H1 (cell line): ENCODE measurements around the gene SAFB. TPM values are rescaled to one million over a fixed set of nuclear protein-coding genes. Genes with fewer than 3 reads are reported as not detected.

Experiments used
- CTCF ChIA-PET: fragments of 300-600 bp; sonication (Branson Sonifier 250); formaldehyde crosslinking; loops from one replicate; lab custom pipeline; 2021; ENCODE audit not compliant: partially characterized antibody; lab: Charles Lee
- POLR2A ChIA-PET: fragments of 300-600 bp; sonication (Branson Sonifier 250); formaldehyde crosslinking; loops from one replicate; lab custom pipeline; 2021; ENCODE audit warnings: inconsistent platforms; ENCODE audit not compliant: partially characterized antibody; lab: Charles Lee
- DNase-seq, 2 experiments: peaks; one replicate each; pipeline versions ENCODE4 v3.0.0 to v3.0.0-alpha.2; 2010 to 2022; ENCODE audit warnings: low spot score in 2 of 2, low read depth in 1 of 2, mixed read lengths in 1 of 2
- FAIRE-seq: peaks from 2 replicates; lab custom pipeline; 2011; peaks lifted over from hg19 to GRCh38; lab: Jason Lieb, UNC
- H2AFZ ChIP-seq: 2 replicates; pipeline ENCODE4 v1.8.1; 2012; ENCODE audit warnings: low read length, inconsistent platforms
- H2AK5ac ChIP-seq: 2 replicates; pipeline ENCODE4 v1.6.1; 2013; ENCODE audit warnings: low read depth, low read length
- H2BK120ac ChIP-seq: replicated peaks from 2 replicates; pipeline ENCODE3; 2013; ENCODE audit warnings: low read depth, low read length, inconsistent platforms
- H2BK12ac ChIP-seq: 2 replicates; pipeline ENCODE4 v1.6.1; 2013; ENCODE audit warnings: low read depth, low read length
- H2BK15ac ChIP-seq: 2 replicates; pipeline ENCODE4 v1.6.1; 2013; ENCODE audit warnings: low read length
- H2BK20ac ChIP-seq: 2 replicates; pipeline ENCODE4 v1.6.1; 2013; ENCODE audit warnings: low read length
- H2BK5ac ChIP-seq: 2 replicates; pipeline ENCODE4 v1.6.1; 2013; ENCODE audit warnings: low read depth, low read length
- H3K14ac ChIP-seq: 2 replicates; pipeline ENCODE4 v1.6.1; 2013; ENCODE audit warnings: inconsistent platforms; ENCODE audit not compliant: insufficient read length
- H3K18ac ChIP-seq: 2 replicates; pipeline ENCODE4 v1.6.1; 2013; ENCODE audit warnings: low read length; ENCODE audit errors: extremely low read depth
- H3K23ac ChIP-seq: 2 replicates; pipeline ENCODE4 v1.6.1; 2013; ENCODE audit warnings: inconsistent platforms; ENCODE audit not compliant: insufficient read length
- H3K23me2 ChIP-seq: 2 replicates; pipeline ENCODE4 v1.6.1; 2013; ENCODE audit warnings: low read depth, low read length
- H3K27ac ChIP-seq: 2 replicates; pipeline ENCODE4 v1.6.1; 2011; ENCODE audit warnings: low read depth, low read length, inconsistent platforms
- H3K27me3 ChIP-seq, 4 experiments: replicated peaks in 1 of 4; 1 replicate in 1 of 4; 2 replicates in 3 of 4; pipeline versions ENCODE4 v1.6.1 to v1.8.1; 2011 to 2013; ENCODE audit warnings: low read length in 3 of 4, mild to moderate bottlenecking in 3 of 4, inconsistent platforms in 2 of 4, mixed read lengths in 2 of 4, moderate library complexity in 1 of 4; ENCODE audit not compliant: control insufficient read depth in 3 of 4, insufficient read depth in 3 of 4; ENCODE audit errors: extremely low read depth in 1 of 4
- H3K36me3 ChIP-seq, 4 experiments: 2 replicates each; pipeline versions ENCODE4 v1.6.1 to v1.8.1; 2011 to 2013; ENCODE audit warnings: mild to moderate bottlenecking in 4 of 4, low read length in 3 of 4, moderate library complexity in 2 of 4, control low read depth in 1 of 4, inconsistent platforms in 1 of 4; ENCODE audit not compliant: insufficient read depth in 4 of 4, control insufficient read depth in 2 of 4
- H3K4ac ChIP-seq: replicated peaks from 2 replicates; pipeline ENCODE3; 2013; ENCODE audit warnings: low read length, low read depth, mixed read lengths, inconsistent platforms; ENCODE audit not compliant: insufficient read length
- H3K4me1 ChIP-seq, 4 experiments: replicated peaks in 1 of 4; 1 replicate in 1 of 4; 2 replicates in 3 of 4; pipeline versions ENCODE4 v1.6.1 to v1.8.1; 2011 to 2013; ENCODE audit warnings: low read length in 3 of 4, inconsistent platforms in 2 of 4, mixed read lengths in 1 of 4; ENCODE audit not compliant: insufficient read depth in 4 of 4, control insufficient read depth in 3 of 4
- H3K4me2 ChIP-seq, 2 experiments: 2 replicates each; pipeline versions ENCODE4 v1.6.1 to v1.8.1; 2011 to 2013; ENCODE audit warnings: low read depth in 2 of 2, low read length in 2 of 2, control low read depth in 1 of 2, inconsistent platforms in 1 of 2, mild to moderate bottlenecking in 1 of 2; ENCODE audit not compliant: insufficient read depth in 1 of 2
- H3K4me3 ChIP-seq, 4 experiments: fragments of 200-600, 300-600 bp in 1 of 4; sonication (generic), shearing (Covaris generic), sonication (Bioruptor Twin) in 1 of 4; 2 replicates each; pipeline versions ENCODE4 v1.5.1 to v1.8.1; 2011 to 2016; ENCODE audit warnings: low read length in 4 of 4, low read depth in 3 of 4, control low read depth in 2 of 4, inconsistent platforms in 2 of 4, mild to moderate bottlenecking in 2 of 4, mixed read lengths in 1 of 4, moderate library complexity in 1 of 4; ENCODE audit not compliant: insufficient read depth in 2 of 4; ENCODE audit errors: extremely low read depth in 1 of 4
- H3K56ac ChIP-seq: replicated peaks from 2 replicates; pipeline ENCODE3; 2013; ENCODE audit warnings: low read depth, mild to moderate bottlenecking, mixed read lengths, low read length, inconsistent platforms; ENCODE audit not compliant: insufficient read length
- H3K79me1 ChIP-seq: 2 replicates; pipeline ENCODE4 v1.6.1; 2013; ENCODE audit warnings: low read depth, low read length, control low read depth
- H3K79me2 ChIP-seq, 2 experiments: 2 replicates each; pipeline versions ENCODE4 v1.6.1 to v1.8.1; 2012 to 2013; ENCODE audit warnings: low read length in 2 of 2, mild to moderate bottlenecking in 2 of 2, inconsistent platforms in 1 of 2; ENCODE audit not compliant: insufficient read depth in 2 of 2, control insufficient read depth in 1 of 2
- H3K9ac ChIP-seq, 4 experiments: replicated peaks in 1 of 4; 1 replicate in 1 of 4; 2 replicates in 3 of 4; pipeline versions ENCODE4 v1.6.1 to v1.8.1; 2011 to 2013; ENCODE audit warnings: low read depth in 3 of 4, low read length in 3 of 4, control low read depth in 2 of 4, mild to moderate bottlenecking in 2 of 4, moderate library complexity in 2 of 4, inconsistent platforms in 1 of 4; ENCODE audit errors: extremely low read depth in 1 of 4
- H3K9me3 ChIP-seq, 2 experiments: 2 replicates each; pipeline versions ENCODE4 v1.6.1 to v1.8.1; 2012 to 2013; ENCODE audit warnings: mild to moderate bottlenecking in 2 of 2, moderate library complexity in 2 of 2, control low read depth in 1 of 2, inconsistent platforms in 1 of 2, low read depth in 1 of 2, low read length in 1 of 2, mixed read lengths in 1 of 2; ENCODE audit not compliant: insufficient read depth in 2 of 2
- H4K20me1 ChIP-seq, 2 experiments: replicated peaks in 1 of 2; 2 replicates each; pipeline versions ENCODE3 to v1.8.1; 2011 to 2013; ENCODE audit warnings: inconsistent platforms in 2 of 2, low read length in 2 of 2, mild to moderate bottlenecking in 1 of 2; ENCODE audit not compliant: insufficient read depth in 2 of 2, control insufficient read depth in 1 of 2
- H4K5ac ChIP-seq: 2 replicates; pipeline ENCODE4 v1.6.1; 2013; ENCODE audit warnings: low read length, low read depth, mixed read lengths, inconsistent platforms; ENCODE audit not compliant: insufficient read length
- H4K8ac ChIP-seq: 2 replicates; pipeline ENCODE4 v1.8.0; 2013; ENCODE audit warnings: mild to moderate bottlenecking, moderate library complexity, low read length, inconsistent platforms; ENCODE audit not compliant: insufficient read depth; ENCODE audit errors: extremely low read depth
- H4K91ac ChIP-seq: replicated peaks from 2 replicates; pipeline ENCODE3; 2013; ENCODE audit warnings: low read length, mixed read lengths, inconsistent platforms; ENCODE audit not compliant: insufficient read length
- BRCA1 ChIP-seq: IDR thresholded peaks from 2 replicates; pipeline ENCODE4 v1.6.1; 2012; ENCODE audit warnings: low read depth, low read length, improper control_type of control experiment
- CBX5 ChIP-seq: fragments of 300-800, 300-1000 bp; sonication (generic); IDR thresholded peaks from 2 replicates; pipeline ENCODE4 v1.7.1; 2016; ENCODE audit warnings: antibody characterized with exemption, low read length, low read depth
- CHD1 ChIP-seq: IDR thresholded peaks from 2 replicates; pipeline ENCODE4 v1.6.1; 2012; ENCODE audit warnings: low read depth, low read length, improper control_type of control experiment
- GABPA ChIP-seq: IDR thresholded peaks from 2 replicates; pipeline ENCODE4 v1.6.1; 2011; ENCODE audit warnings: mild to moderate bottlenecking, low read length, moderate library complexity, borderline replicate concordance; ENCODE audit not compliant: insufficient read depth
- JUND ChIP-seq: IDR thresholded peaks from 2 replicates; pipeline ENCODE4 v1.6.1; 2011; ENCODE audit warnings: mild to moderate bottlenecking, improper control_type of control experiment, low read length
- KDM4A ChIP-seq: IDR thresholded peaks from one replicate; pipeline ENCODE4 v1.7.1; 2012; ENCODE audit warnings: low read depth, mild to moderate bottlenecking, moderate library complexity, low read length, inconsistent platforms; ENCODE audit not compliant: severe bottlenecking
- POLR2AphosphoS5 ChIP-seq: IDR thresholded peaks from 2 replicates; pipeline ENCODE4 v1.6.1; 2011; ENCODE audit warnings: low read depth, low read length
- SIRT6 ChIP-seq: IDR thresholded peaks from one replicate; pipeline ENCODE4 v1.7.1; 2012; ENCODE audit warnings: low read length, inconsistent platforms
- SRF ChIP-seq: IDR thresholded peaks from 2 replicates; pipeline ENCODE4 v1.6.1; 2011; ENCODE audit warnings: mild to moderate bottlenecking, low read depth, low read length, moderate library complexity
- WGBS, 2 experiments: shearing (Covaris generic) in 1 of 2; methylation state at CpG; one replicate each; pipeline versions ENCODE4 v1.1.6 to v1.1.7; 2013 to 2015; ENCODE audit warnings: low lambda C conversion rate in 2 of 2, mixed read lengths in 2 of 2, inconsistent platforms in 1 of 2, low coverage in 1 of 2, missing lambda C conversion rate in 1 of 2; ENCODE audit not compliant: insufficient replicate concordance in 2 of 2, insufficient coverage in 1 of 2, insufficient read length in 1 of 2; ENCODE audit errors: extremely low coverage in 1 of 2, missing lambda C conversion rate in 1 of 2; 5-methylcytosine and 5-hydroxymethylcytosine counted together
- polyA plus RNA-seq, 7 experiments: library from polyadenylated mRNA; depleted of rRNA in 3 of 7; stranded (reverse) in 5 of 7; unstranded in 2 of 7; fragments of >200 nt in 5 of 7; fragments of 200-250 nt in 2 of 7; gene quantifications; 1 replicate in 5 of 7; 2 replicates in 1 of 7; 4 replicates in 1 of 7; pipeline versions ENCODE4 v1.2.1 to v1.2.3, GENCODE V29; 2011 to 2013; ENCODE audit warnings: missing spikeins in 2 of 7, mixed read lengths in 2 of 7
- total RNA-seq: library from RNA; stranded (reverse); fragmentation: NEBNext Ultra II Directional; extraction: Animal tissue kit (Norgen Biotek cat#: 25700); gene quantifications from 2 replicates; pipeline ENCODE4 v1.2.1, GENCODE V29; 2021

The SAFB gene
- total and polyA plus RNA-seq, 2 of the 8 experiments (the other 6 are each of a cell fraction or from before 2014, with no cell fraction given), result 27.0 to 110 TPM

DNA sequence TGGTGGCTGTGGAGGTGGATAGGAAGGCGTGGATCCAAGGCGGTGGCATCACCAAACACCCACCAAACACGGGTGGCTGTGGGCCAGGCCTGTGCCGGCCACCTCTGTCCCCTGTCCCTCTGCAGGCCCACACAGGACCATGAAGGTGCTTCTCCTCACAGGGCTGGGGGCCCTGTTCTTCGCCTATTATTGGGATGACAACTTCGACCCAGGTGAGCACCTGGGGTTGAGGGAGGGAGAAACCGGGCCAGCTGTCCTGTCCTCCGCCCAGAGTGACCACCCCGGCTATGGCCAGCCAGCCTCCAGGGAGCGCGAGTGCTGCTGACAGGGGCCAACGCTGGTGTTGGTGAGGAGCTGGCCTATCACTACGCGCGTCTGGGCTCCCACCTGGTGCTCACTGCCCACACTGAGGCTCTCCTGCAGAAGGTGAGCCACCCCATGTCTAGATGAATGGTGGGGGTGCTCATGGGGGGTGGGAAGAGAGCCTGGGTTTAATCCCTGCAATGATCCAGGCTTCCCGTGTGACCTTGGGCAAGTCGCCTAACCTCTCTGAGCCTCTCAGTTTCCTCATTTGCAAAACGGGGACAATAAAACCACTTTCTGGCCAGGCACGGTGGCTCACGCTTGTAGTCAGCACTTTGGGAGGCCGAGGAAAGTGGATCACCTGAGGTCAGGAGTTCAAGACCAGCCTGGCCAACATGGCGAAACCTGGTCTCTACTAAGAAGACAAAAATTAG lies 62.0 kb downstream of the SAFB start:
- ChIA-PET CTCF (interaction anchor here (0.6 kb wide), 1 partner anchor 508 kb away, joined by 4 read pairs; no protein-coding TSS in a partner anchor), POLR2A (interaction anchor here (2.8 kb wide), 1 partner anchor 11 kb away, joined by 10 read pairs; no protein-coding TSS in a partner anchor)
- no peak overlapping the region for H4K8ac ChIP-seq

More for the DNA sequence above, 62.0 kb downstream of the SAFB start:
- Histone ChIP-seq H2BK20ac (no peak overlapping the region), H4K20me1 (peaks cover 0 to 10% of the 10 kb centered on the region in 2 experiments), H2AFZ (no peak overlapping the region), H2AK5ac (no peak overlapping the region), H3K18ac (no peak overlapping the region), H3K9ac (no peak overlapping the region), H3K36me3 (0 out of 8 replicates have a peak, but pooled peaks cover 0 to 2% (median 0%) of the 10 kb centered on the region in 4 experiments), H3K56ac (no peak overlapping the region), H3K27me3 (no peaks in the 10 kb centered on the region), H2BK5ac (no peak overlapping the region), H4K91ac (no peak overlapping the region), H4K5ac (no peak overlapping the region), H3K27ac (no peak overlapping the region), H2BK120ac (no peak overlapping the region), H3K9me3 (no peaks in the 10 kb centered on the region), H3K4ac (no peak overlapping the region), H2BK12ac (no peak overlapping the region), H3K79me1 (0 out of 2 replicates have a peak, but pooled peaks cover under 1% of the 10 kb centered on the region), H2BK15ac (no peak overlapping the region), H3K14ac (no peak overlapping the region), H3K23me2 (peaks cover 15% of the 10 kb centered on the region; the same call in 1 of the 2 replicates), H3K79me2 (no peaks in the 10 kb centered on the region), H3K23ac (no peak overlapping the region), H3K4me3 (no peak overlapping the region), H3K4me2 (no peak overlapping the region), H3K4me1 (peaks cover 0 to 13% (median 2%) of the 10 kb centered on the region in 4 experiments; a peak in 5 of 7 replicates)
- TF ChIP-seq POLR2AphosphoS5, result no peak
- no peak for TF ChIP-seq SIRT6
- no peak for TF ChIP-seq CHD1
- no peak for TF ChIP-seq BRCA1
- TF ChIP-seq SRF, result no peak
- no peak for TF ChIP-seq JUND
- TF ChIP-seq KDM4A, result no peak
- TF ChIP-seq GABPA, result no peak
- no peak for TF ChIP-seq CBX5
- FAIRE-seq, result no peak
- WGBS, 2 experiments, result 90% methylated on average over 21 of the region's 22 CpGs; no CpG with 5 or more reads in 1 of the 2 experiments
- DNase-seq, result no peak
